ENCODE measurements around the gene PLEKHB1.

Gene PLEKHB1, protein sequence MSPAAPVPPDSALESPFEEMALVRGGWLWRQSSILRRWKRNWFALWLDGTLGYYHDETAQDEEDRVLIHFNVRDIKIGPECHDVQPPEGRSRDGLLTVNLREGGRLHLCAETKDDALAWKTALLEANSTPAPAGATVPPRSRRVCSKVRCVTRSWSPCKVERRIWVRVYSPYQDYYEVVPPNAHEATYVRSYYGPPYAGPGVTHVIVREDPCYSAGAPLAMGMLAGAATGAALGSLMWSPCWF

DNA sequence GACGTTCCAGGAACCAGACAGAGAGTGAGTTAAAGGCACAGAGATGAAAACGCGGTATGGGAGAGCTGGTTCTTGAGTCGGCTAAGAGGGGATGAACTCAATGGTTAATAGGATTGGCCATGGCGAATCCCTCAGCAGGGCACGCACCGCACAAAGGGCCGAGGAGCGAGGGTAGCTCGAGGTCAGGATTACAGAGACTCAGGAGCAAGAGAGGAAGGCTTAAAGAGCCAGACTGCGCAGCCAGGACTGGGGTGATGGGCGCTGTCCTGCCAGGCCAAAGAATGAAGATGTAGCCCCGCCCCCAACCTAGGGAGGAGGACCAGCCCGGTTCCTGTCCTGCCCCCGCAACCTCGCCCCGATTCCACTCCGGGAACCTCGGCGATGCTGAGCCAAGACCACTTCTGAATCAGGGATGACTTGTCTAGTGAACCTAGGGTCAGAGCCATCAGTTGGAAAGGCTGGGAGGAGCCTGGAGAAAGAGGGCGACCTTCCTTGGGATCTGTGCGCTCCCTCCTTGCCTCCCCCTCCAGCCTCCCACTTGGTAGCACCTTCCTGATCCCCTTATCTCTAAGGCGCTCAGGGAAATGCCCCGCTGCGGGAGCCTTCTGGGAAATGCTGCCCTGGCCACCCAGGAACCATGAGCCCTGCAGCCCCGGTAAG lies at the start of gene PLEKHB1:
Gene PLEKHB1 (plus strand): TSS at position 610 of the 660 bp plus-strand sequence. CDS start 28 bp downstream, at position 638.
- no peak for DNase-seq

DNA sequence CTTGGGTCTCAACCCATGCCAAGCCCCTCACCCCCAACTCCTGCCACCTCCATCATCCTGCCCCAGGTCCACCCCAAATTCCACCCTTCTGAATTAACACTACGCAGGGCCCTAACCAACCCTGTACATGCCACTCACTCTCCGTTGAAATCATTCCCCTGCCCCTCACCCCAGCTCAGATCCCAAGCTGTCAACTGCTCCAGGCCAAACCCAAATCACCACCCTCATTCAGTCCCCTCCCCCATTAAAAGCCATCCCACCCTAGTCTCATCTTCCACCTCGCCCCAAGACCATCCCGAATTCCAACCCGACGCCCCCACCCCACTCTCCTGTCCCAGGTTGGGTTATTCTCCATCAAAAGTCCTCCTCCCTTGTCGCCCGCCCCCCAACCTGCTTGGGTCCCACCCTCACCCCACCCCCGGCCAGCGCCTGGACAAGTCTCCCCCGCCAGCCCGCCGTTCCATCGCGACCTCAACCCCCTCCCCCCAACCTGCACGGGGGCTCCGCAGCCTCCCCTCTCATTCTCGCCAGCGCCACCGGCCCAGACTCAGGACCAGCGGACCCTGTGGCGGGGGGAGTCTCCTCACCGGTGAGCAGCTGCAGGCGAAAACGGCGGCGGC lies 48.9 kb upstream of the PLEKHB1 start:
- DNase-seq: no peak

- DNase-seq: peak; percentile 82
These were observed 48.2 kb upstream of the PLEKHB1 start, which contains the start of gene FAM168A for GRCh38 chr11:73597956-73598718. Gene FAM168A (minus strand): TSS chr11:73598112. CDS start chr11:73468474, 129,638 bp downstream.

GRCh38 chr11:73598719-73599379 lies 47.5 kb upstream of the PLEKHB1 start:
- no peak for DNase-seq

DNA sequence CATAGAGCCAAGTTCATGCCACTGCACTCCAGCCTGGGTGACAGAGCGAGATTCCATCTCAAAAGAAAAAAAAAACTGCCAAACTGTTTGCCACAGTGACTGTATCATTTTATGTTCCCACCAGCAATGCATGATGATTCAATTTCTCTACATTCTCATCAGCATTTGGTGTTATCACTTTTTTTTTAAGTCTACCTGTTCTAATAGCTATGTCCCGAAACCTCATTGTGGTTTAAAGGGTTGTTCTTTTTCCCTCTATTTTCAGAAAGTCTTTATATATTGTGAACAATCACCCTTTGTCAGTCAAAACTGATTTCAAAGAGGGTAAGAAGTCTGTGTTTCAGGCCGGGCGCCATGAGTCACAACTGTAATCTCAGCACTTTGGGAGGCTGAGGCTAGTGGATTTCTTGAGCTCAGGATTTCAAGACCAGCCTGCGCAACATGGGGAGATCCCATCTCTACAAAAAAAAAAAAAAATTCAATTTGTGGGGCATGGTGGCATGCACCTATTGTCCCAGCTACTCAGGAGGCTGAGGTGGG lies 33.7 kb upstream of the PLEKHB1 start:
- no peak for DNase-seq

- no peak for DNase-seq
These were observed 31.8 kb upstream of the PLEKHB1 start for GRCh38 chr11:73614591-73614990.

DNA sequence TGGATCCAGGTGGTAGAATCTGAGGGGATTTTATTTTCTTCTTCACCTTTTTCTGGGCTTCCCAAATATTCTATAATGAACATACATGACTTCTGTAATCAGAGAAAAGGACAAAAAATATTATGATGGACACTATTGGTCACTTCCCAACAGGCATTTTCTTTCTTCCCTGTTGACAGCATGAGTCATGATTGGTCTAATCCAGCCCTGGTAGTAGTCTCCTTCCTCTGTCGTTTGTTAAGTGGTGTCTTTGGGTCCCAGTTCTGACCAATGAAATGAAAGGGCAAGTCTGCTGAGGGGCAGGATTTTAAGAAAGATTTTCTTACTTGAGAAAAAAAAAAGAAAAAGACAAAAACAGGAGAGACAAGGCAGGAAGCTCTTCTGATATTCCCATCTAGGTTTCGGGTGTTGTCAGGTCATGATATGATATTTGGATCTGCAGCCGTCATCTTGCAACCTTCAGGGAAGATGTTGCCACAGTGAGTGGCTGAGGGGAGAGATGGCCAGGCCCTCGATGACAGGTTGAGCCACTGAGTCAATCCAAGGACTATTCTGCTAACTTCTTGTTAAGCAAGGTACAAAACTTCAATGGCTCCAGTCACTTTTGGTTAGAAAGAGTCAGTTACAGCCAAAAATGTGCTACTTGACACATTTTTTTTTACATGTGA lies 23.3 kb upstream of the PLEKHB1 start:
- no peak for DNase-seq

DNA sequence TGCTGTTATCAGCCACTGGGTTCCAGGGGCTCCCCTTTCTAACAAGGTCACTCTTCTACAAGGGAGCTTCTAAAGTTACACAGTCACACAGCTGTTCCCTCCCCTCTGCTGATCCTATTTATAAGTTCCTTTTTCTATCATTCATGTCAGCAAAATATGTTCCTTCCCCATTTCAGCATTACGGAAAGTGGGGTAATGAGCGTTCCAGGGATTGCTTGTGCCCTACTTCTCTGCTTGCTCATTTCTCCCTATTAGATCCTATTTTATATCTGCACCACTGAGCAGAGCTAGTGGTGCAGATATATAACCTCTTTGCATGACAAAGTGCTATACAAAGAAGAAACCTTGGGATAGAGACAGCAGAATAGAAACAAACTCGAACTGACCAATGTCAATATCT lies 22.7 kb upstream of the PLEKHB1 start:
- DNase-seq: peak; percentile 50

DNA sequence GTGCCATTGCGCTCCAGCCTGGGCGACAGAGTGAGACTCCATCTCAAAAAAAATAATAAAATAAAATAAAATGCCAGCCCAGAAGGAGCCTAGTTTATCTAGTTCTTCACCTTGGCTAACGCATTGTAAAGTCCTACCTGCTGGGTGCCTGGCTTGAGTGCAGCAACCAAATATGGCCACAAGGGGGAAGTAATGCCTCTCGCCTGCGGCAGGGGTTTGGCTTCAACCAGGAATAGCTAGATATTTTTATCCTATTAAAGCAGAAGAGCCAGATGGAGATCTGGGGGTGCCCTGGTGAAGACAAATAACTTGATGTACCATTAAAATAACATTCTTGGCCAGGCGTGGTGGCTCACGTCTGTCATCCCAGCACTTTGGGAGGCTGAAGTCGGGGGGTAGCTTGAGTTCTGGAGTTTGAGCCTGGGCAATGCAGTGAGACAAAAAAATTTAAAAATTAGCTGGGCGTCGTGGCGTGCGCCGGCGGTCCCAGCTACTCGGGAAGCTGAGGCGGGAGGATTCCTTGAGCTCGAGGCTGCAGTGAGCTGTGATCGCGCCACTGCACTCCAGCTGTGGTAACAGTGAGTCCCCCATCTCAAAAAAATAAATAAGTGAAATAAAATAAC lies 20.6 kb upstream of the PLEKHB1 start:
- DNase-seq: no peak

DNA sequence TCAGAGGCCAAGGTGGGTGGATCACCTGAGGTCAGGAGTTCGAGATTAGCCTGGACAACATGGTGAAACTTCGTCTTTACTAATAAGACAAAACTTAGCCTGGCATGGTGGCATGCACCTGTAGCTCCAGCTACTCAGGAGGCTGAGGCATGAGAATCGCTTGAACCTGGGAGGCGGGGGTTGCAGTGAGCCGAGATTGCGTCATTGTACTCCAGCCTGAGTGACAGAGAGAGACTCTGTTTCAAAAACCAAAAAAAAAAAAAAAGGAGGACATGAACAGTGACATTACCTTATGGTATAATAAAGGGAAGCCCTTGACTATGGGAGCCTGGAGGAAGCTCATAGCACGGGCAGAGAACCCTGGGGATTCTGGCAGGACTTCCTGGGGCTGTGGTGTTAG lies 16.5 kb upstream of the PLEKHB1 start:
- DNase-seq: no peak

- DNase-seq: no peak
These were observed 13.4 kb upstream of the PLEKHB1 start for GRCh38 chr11:73632996-73633395.

GRCh38 chr11:73633999-73634398 lies 12.4 kb upstream of the PLEKHB1 start:
- DNase-seq: no peak

DNA sequence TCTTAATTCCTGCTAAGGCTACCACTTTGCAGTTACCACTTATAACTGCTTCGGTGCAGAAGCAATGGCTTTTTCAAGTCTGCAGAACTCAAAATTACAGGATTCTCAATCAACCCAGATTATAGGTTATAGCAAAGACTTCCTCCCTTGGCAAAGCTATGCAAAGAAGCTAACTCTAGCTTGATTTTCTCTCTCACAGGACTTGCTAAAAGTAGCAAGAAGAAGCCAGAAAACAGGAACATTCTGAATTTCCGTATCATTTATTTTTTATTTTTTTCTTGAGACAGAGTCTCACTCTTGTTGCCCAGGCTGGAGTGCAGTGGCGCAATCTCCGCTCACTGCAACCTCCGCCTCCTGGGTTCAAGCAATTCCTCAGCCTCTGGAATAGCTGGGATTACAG lies 10.7 kb upstream of the PLEKHB1 start:
- no peak for DNase-seq

DNA sequence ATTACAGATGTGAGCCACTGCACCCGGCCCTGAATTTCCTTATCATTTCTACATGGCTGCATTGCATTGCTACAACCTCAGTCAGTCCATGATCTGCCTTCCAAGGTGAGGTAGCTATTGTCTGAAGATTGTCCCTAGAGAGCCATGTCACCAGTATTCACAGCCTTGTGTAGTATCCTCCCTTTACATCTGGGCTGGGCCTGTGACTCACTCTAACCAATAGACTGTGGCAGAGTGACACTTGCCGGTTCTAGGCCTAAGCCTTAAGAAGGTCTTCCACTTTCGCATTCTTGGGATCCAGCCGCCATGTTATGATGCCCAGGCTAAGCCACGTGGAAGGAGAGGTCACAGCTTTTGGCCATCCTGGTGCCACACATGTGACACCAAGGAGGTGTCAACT lies 10.1 kb upstream of the PLEKHB1 start:
- DNase-seq: no peak

DNA sequence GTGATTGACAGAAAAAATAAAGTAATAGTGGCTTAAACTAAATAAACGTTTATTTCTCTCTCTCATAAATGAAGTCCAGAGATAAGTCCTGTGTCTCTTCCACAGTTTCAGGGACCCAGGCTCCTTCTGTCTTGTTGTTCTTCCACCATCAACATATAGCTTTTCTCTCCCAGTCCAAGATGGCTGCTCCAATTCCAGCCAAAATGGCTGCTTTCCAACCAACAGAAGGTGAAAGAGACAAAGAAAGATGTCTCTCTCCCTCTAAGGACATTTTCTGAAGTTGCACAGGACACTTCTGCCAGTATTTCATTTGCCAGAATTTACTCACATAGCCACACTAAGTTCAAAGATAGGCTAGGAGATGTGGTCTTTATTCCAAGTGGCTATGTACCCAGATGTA lies 9.4 kb upstream of the PLEKHB1 start:
- no peak for DNase-seq

DNA sequence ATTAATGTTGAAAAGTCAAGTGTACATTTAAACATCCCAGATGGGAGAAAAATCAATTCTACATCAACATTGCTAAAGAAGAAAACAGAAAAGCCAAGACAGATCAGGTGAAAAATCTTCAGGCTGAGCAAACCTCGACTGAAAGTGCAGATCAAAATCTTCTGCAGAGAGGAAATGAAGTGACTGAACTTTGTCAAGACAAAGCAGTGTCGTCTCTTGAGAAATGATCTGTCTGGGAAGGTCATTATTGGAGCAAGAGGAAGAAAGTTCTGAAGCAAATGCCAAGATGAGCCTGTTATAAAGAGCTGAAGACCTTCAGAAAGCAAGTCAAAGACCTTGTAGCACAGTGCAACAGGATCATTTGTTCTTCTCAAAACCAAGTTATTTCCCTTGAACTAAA lies 5.8 kb upstream of the PLEKHB1 start:
- no peak for DNase-seq

DNA sequence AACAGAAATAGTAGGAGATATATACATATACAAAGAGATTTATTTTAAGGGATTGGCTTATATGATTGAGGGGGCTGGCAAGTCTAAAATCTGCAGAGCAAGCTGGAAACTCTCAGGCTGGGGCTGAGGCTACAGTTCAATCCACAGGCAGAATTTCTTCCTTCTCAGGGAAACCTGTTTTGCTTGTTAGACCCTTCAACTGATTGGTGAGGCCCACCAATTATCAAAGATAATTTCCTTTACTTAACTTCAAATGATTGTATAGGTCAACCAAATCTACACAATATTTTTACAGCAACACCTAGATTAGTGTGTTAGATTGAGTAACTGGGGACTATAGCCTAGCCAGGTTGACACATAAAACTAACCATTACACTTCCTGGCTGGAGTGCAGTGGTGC lies 4.7 kb upstream of the PLEKHB1 start:
- DNase-seq: no peak

GRCh38 chr11:73645121-73645969 lies 1.0 kb upstream of the PLEKHB1 start:
- no peak for DNase-seq

- DNase-seq: no peak
These were observed 1.2 kb downstream of the PLEKHB1 start for GRCh38 chr11:73647459-73648100.

DNA sequence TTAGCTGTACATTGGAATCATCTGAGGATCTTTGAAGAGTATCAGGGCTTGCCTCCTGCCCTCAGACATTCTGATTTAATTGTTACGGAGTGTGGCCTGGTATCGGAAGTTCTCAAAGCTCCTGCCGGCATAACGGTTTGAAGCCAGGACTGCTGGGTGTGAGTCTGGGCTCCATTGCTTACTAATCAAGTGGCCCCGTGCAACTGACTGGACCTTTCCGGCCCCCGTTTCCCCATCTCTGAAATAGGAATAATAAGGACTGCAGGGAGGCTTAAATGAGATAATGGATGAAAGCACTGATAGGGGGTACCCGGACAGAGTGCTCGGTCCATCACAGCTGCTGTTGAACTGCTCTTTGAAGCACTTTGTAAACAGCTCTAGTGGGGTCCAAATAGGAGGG lies 1.7 kb downstream of the PLEKHB1 start:
- no peak for DNase-seq

Measured in SIG-M5 (cell line).